Hepatocyte (in vitro differentiated cells): Measurements from ENCODE around the gene GMDS. TPM values are rescaled to one million over a fixed set of nuclear protein-coding genes. Genes with fewer than 3 reads are reported as not detected.

Source experiments
- DNase-seq: peaks from one replicate; pipeline ENCODE4 v3.0.0-alpha.2; 2016; ENCODE audit warnings: low spot score
- H2AFZ ChIP-seq: fragments of 200-600 bp; sonication (generic); 2 replicates; pipeline ENCODE4 v1.6.0; 2016; ENCODE audit warnings: antibody characterized with exemption, mild to moderate bottlenecking
- H3K27ac ChIP-seq: fragments of 200-600 bp; sonication (generic); 2 replicates; pipeline ENCODE4 v1.5.1; 2016; ENCODE audit warnings: mild to moderate bottlenecking
- H3K27me3 ChIP-seq: fragments of 200-600 bp; sonication (generic); 2 replicates; pipeline ENCODE4 v1.6.1; 2016
- H3K36me3 ChIP-seq: fragments of 200-600 bp; sonication (generic); replicated peaks from 2 replicates; pipeline ENCODE4 v1.5.1; 2016; ENCODE audit warnings: low read depth; ENCODE audit not compliant: insufficient read depth
- H3K4me1 ChIP-seq: fragments of 200-600 bp; sonication (generic); 2 replicates; pipeline ENCODE4 v1.5.1; 2016; ENCODE audit warnings: mild to moderate bottlenecking, moderate library complexity; ENCODE audit not compliant: insufficient read depth
- H3K4me2 ChIP-seq: fragments of 200-600 bp; sonication (generic); 2 replicates; pipeline ENCODE4 v1.6.0; 2016
- H3K4me3 ChIP-seq: fragments of 200-600 bp; sonication (generic); 2 replicates; pipeline ENCODE4 v1.5.1; 2016; ENCODE audit warnings: mild to moderate bottlenecking
- H3K79me2 ChIP-seq: fragments of 200-600 bp; sonication (generic); 2 replicates; pipeline ENCODE4 v1.6.0; 2017; ENCODE audit warnings: mild to moderate bottlenecking
- H3K9me2 ChIP-seq: fragments of 200-600 bp; sonication (generic); replicated peaks from 2 replicates; pipeline ENCODE4 v1.6.0; 2017; ENCODE audit warnings: mild to moderate bottlenecking; ENCODE audit not compliant: insufficient read depth
- H3K9me3 ChIP-seq: fragments of 200-600 bp; sonication (generic); 2 replicates; pipeline ENCODE4 v1.5.1; 2016; ENCODE audit warnings: low read depth, mild to moderate bottlenecking
- H4K20me1 ChIP-seq: fragments of 200-600 bp; sonication (generic); 2 replicates; pipeline ENCODE4 v1.6.0; 2016; ENCODE audit warnings: mild to moderate bottlenecking; ENCODE audit not compliant: insufficient read depth, poor library complexity, severe bottlenecking
- CTCF ChIP-seq: fragments of 200-600 bp; sonication (generic); IDR thresholded peaks from 2 replicates; pipeline ENCODE4 v1.5.1; 2016; ENCODE audit warnings: antibody characterized with exemption, mild to moderate bottlenecking; ENCODE audit not compliant: poor library complexity
- EZH2 ChIP-seq: fragments of 200-600 bp; sonication (generic); IDR thresholded peaks from 2 replicates; pipeline ENCODE4 v1.6.1; 2016; ENCODE audit warnings: antibody characterized with exemption, mild to moderate bottlenecking, borderline replicate concordance
- EZH2phosphoT487 ChIP-seq: fragments of 200-600 bp; sonication (generic); IDR thresholded peaks from one replicate; pipeline ENCODE4 v1.6.1; 2018; ENCODE audit warnings: antibody characterized with exemption, mild to moderate bottlenecking, low read depth, moderate library complexity; ENCODE audit not compliant: unreplicated experiment, severe bottlenecking
- WGBS: methylation state at CpG from one replicate; pipeline ENCODE4 v1.1.6; 2016; ENCODE audit warnings: low lambda C conversion rate; ENCODE audit errors: missing lambda C conversion rate; 5-methylcytosine and 5-hydroxymethylcytosine counted together
- polyA plus RNA-seq: library from polyadenylated mRNA; unstranded; fragments of >200 nt; fragmentation: Nextera tagmentation; extraction: Ambion mirVana; gene quantifications from 2 replicates; pipeline ENCODE4 v1.2.1, GENCODE V29; 2016
- total RNA-seq: library from RNA; depleted of rRNA; stranded (reverse); fragments of >200 nt; gene quantifications from 2 replicates; pipeline ENCODE4 v1.2.3, GENCODE V29; 2014

GMDS gene
- total and polyA plus RNA-seq, 2 experiments from 2014 or later, result 20.7 to 32.6 TPM

- Histone ChIP-seq H3K4me3 (no peak overlapping the region), H3K9me2 (no peaks in the 10 kb centered on the region), H2AFZ (no peak overlapping the region), H3K79me2 (peaks cover 7% of the 10 kb centered on the region), H3K9me3 (no peaks in the 10 kb centered on the region), H3K4me1 (no peaks in the 10 kb centered on the region), H4K20me1 (no peaks in the 10 kb centered on the region), H3K27ac (no peak overlapping the region), H3K4me2 (no peak overlapping the region), H3K27me3 (no peaks in the 10 kb centered on the region), H3K36me3 (no peaks in the 10 kb centered on the region)
- peak; percentile 55 for TF ChIP-seq CTCF
- TF ChIP-seq EZH2, result no peak
- WGBS, result 50% methylated on average over 6 of the region's 6 CpGs
- peak; percentile 67 for DNase-seq
These were observed 36.1 kb downstream of the GMDS start for GRCh38 chr6:2209226-2209809.

- TF ChIP-seq EZH2 (no peak), EZH2phosphoT487 (no peak), CTCF (no peak)
These were observed 36.9 kb downstream of the GMDS start for GRCh38 chr6:2208468-2208867.

GRCh38 chr6:2205396-2205795, 40.0 kb downstream of the GMDS start:
- peaks cover 5% of the 10 kb centered on the region for H3K79me2 ChIP-seq
- no peak overlapping the region for H3K4me2 ChIP-seq
- H3K36me3 ChIP-seq, result no peaks in the 10 kb centered on the region
- no peak for DNase-seq
- H3K27ac ChIP-seq, result no peak overlapping the region
- H3K9me3 ChIP-seq, result no peaks in the 10 kb centered on the region
- H3K9me2 ChIP-seq, result no peaks in the 10 kb centered on the region
- no peaks in the 10 kb centered on the region for H3K4me1 ChIP-seq
- no peak for TF ChIP-seq EZH2phosphoT487
- no peak for TF ChIP-seq EZH2
- TF ChIP-seq CTCF, result no peak
- H4K20me1 ChIP-seq, result no peaks in the 10 kb centered on the region
- H2AFZ ChIP-seq, result no peak overlapping the region
- no peaks in the 10 kb centered on the region for H3K27me3 ChIP-seq
- 91% methylated on average over 3 of the region's 3 CpGs for WGBS
- H3K4me3 ChIP-seq, result no peak overlapping the region

More at GRCh38 chr6:2208468-2208867, 36.9 kb downstream of the GMDS start:
- no peak overlapping the region for H3K4me2 ChIP-seq
- H3K4me1 ChIP-seq, result no peaks in the 10 kb centered on the region
- no peaks in the 10 kb centered on the region for H3K9me3 ChIP-seq
- H3K36me3 ChIP-seq, result no peaks in the 10 kb centered on the region
- H3K9me2 ChIP-seq, result no peaks in the 10 kb centered on the region
- no peak overlapping the region for H2AFZ ChIP-seq
- H4K20me1 ChIP-seq, result no peaks in the 10 kb centered on the region
- H3K79me2 ChIP-seq, result peaks cover 7% of the 10 kb centered on the region
- no peak overlapping the region for H3K4me3 ChIP-seq
- no peak for DNase-seq
- WGBS, result 64% methylated on average over 3 of the region's 3 CpGs
- no peak overlapping the region for H3K27ac ChIP-seq
- no peaks in the 10 kb centered on the region for H3K27me3 ChIP-seq
